Nephron progenitor cell (in vitro differentiated cells): ENCODE data around the gene TPPP2.
A peak's percentile ranks its signal among the peaks of the same experiment; 100 is the strongest.

ENCODE experiments used
- DNase-seq: peaks from one replicate; pipeline ENCODE4 v3.0.0; 2021
- H3K27ac Mint-ChIP-seq: 2 replicates; pipeline ENCODE4 v1.8.0; 2021; ENCODE audit warnings: mild to moderate bottlenecking, moderate library complexity, mixed read lengths
- H3K27me3 Mint-ChIP-seq: 2 replicates; pipeline ENCODE4 v1.8.0; 2021; ENCODE audit warnings: mild to moderate bottlenecking, low read depth, mixed read lengths; ENCODE audit not compliant: poor library complexity
- H3K36me3 Mint-ChIP-seq: 2 replicates; pipeline ENCODE4 v1.8.0; 2021; ENCODE audit warnings: low read depth, mixed read lengths
- H3K4me1 Mint-ChIP-seq: 2 replicates; pipeline ENCODE4 v1.8.0; 2021; ENCODE audit warnings: mixed read lengths
- H3K4me3 Mint-ChIP-seq: 2 replicates; pipeline ENCODE4 v1.8.0; 2021; ENCODE audit warnings: mild to moderate bottlenecking, moderate library complexity, mixed read lengths
- H3K9me3 Mint-ChIP-seq: 2 replicates; pipeline ENCODE4 v1.8.0; 2021; ENCODE audit warnings: mild to moderate bottlenecking, moderate library complexity, mixed read lengths
- TF ChIP-seq, protein P1 (sequence below): fragments of 200-600 bp; sonication (generic); IDR thresholded peaks from 2 replicates; pipeline ENCODE4 v1.5.0; 2021; ENCODE audit warnings: antibody characterized with exemption

Gene TPPP2

DNA sequence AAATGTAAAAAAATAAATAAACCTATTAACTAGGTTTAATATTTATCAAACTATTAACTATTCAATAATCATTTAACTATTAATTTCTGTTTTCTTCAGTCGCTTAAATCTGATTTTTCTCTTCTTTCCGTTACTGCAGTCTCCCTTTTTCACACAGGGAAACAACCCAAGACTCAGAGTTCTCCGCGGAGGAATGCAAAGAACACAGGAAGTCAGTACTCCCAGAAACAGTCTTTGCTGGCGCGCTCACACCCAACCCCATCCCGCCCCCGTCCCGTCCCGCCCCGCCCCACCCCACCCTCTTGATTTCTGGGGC lies 40.6 kb upstream of the TPPP2 start:
- no peak for DNase-seq
- peaks cover 24% of the 10 kb centered on the region for H3K27me3 Mint-ChIP-seq
- H3K9me3 Mint-ChIP-seq: no peaks in the 10 kb centered on the region
- peaks cover 31% of the 10 kb centered on the region for H3K4me1 Mint-ChIP-seq
- peaks cover 33% of the 10 kb centered on the region for H3K36me3 Mint-ChIP-seq
- peak overlapping the region; percentile 91 for H3K4me3 Mint-ChIP-seq
- TF ChIP-seq, protein P1, sequence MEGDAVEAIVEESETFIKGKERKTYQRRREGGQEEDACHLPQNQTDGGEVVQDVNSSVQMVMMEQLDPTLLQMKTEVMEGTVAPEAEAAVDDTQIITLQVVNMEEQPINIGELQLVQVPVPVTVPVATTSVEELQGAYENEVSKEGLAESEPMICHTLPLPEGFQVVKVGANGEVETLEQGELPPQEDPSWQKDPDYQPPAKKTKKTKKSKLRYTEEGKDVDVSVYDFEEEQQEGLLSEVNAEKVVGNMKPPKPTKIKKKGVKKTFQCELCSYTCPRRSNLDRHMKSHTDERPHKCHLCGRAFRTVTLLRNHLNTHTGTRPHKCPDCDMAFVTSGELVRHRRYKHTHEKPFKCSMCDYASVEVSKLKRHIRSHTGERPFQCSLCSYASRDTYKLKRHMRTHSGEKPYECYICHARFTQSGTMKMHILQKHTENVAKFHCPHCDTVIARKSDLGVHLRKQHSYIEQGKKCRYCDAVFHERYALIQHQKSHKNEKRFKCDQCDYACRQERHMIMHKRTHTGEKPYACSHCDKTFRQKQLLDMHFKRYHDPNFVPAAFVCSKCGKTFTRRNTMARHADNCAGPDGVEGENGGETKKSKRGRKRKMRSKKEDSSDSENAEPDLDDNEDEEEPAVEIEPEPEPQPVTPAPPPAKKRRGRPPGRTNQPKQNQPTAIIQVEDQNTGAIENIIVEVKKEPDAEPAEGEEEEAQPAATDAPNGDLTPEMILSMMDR: no peak
- H3K27ac Mint-ChIP-seq: no peak overlapping the region

DNA sequence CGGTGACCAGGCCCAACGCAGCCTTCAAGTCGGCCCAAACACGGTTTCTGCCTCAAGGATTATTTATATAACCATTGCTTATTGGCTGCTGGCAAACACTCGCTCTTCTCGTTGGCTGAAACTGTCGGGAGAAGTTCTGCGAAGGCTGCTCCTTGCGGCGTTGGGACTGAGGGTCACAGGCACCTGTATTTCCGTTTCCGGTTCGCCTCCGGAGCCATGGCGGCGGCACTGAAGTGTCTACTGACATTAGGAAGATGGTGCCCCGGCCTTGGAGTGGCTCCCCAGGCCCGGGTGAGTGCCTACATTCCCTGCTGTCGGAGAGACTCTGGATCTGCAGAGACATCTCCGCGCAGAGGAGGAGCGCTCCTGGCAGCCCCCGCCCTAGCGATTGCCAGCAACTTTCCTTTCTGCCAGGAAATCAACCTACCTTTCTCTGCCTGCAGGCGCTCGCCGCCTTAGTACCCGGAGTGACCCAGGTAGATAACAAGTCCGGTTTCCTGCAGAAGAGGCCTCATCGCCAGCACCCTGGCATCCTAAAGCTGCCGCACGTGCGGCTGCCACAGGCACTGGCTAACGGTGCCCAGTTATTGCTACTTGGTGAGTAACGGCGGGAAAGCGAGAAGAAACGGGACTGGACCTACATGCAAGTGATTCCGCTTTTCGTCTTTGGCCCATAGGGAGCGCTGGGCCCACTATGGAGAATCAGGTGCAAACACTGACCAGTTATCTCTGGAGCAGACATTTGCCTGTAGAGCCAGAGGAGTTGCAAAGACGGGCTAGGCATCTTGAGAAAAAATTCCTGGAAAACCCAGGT lies 40.0 kb upstream of the TPPP2 start, which contains the start of gene METTL17:
Gene METTL17, plus strand, starts transcription at position 194 of the 814 bp plus-strand sequence. Its CDS starts 23 bp downstream, at position 217.
- peaks cover 39% of the 10 kb centered on the region for H3K36me3 Mint-ChIP-seq
- H3K4me3 Mint-ChIP-seq: peak within 1 kb of the TSS; percentile 91
- H3K27ac Mint-ChIP-seq: peak within 1 kb of the TSS; percentile 10
- TF ChIP-seq, protein P1: peak; percentile 39
- peaks cover 22% of the 10 kb centered on the region for H3K27me3 Mint-ChIP-seq
- peaks cover 31% of the 10 kb centered on the region for H3K4me1 Mint-ChIP-seq
- DNase-seq: peak; percentile 82
- H3K9me3 Mint-ChIP-seq: no peaks in the 10 kb centered on the region

DNA sequence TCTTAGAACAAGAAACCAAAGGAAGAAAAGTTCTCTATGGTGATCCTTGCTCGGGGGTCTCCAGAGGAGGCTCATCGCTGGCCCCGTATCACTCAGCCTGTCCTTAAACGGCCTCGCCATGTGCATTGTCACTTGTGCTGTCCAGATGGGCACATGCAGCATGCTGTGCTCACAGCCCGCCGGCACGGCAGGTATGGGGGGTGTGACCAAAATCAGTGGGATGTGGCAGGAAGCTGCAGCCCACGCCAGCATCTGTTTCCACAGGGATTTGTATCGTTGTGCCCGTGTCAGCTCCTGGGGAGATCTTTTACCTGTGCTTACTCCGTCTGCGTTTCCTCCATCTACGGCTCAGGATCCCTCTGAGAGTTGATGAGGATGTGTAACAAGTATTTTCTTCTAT lies 33.5 kb upstream of the TPPP2 start:
- Mint-ChIP-seq H3K27ac (no peak overlapping the region), H3K9me3 (no peaks in the 10 kb centered on the region), H3K27me3 (peaks cover 4% of the 10 kb centered on the region), H3K4me1 (peaks cover 35% of the 10 kb centered on the region), H3K36me3 (peaks cover 52% of the 10 kb centered on the region), H3K4me3 (no peak overlapping the region)
- TF ChIP-seq, protein P1: no peak
- no peak for DNase-seq

DNA sequence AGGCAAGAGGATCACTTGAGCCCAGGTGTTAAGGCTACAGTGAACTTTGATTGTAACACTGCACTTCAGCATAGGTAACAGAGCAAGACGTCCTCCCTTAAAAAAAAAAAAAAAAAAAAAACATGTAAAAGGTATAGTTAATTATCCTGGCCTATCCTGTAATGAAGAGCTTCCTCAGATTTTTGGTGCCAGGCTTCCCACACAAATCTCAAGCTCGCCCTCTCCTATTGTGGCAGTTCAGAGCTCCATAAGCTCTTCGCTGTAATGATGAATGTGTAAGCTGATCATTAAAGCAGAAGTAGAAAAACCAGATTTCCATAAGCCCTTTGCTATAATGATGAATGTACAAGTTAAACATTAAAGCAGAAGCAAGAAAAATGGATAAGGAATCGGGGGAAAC lies 32.9 kb upstream of the TPPP2 start:
- Mint-ChIP-seq H3K36me3 (peaks cover 46% of the 10 kb centered on the region), H3K27ac (peak overlapping the region; percentile 72), H3K4me1 (peaks cover 29% of the 10 kb centered on the region), H3K27me3 (peaks cover 4% of the 10 kb centered on the region), H3K4me3 (no peak overlapping the region), H3K9me3 (no peaks in the 10 kb centered on the region)
- no peak for DNase-seq
- TF ChIP-seq, protein P1: no peak

DNA sequence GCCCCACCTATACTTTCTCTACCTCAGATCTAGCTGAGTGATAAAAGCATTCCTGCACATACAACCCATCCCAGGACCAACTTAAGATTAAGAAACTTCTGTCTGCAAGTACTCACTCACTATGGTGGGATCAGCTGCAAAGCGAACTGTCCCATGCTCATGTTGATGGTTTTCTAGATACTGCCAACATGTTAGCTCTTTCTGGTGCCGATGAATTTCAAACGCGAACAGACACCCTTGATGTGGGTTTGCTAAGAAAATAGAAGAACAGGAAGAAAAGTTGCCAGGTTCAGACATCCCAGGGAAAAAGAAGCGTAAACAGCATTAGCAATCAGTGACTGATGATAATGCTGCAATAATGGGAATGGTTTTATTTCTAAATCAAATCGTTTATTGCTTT lies 32.5 kb upstream of the TPPP2 start:
- Mint-ChIP-seq H3K27me3 (peaks cover 4% of the 10 kb centered on the region), H3K4me1 (peaks cover 28% of the 10 kb centered on the region), H3K4me3 (no peak overlapping the region), H3K27ac (peak overlapping the region; percentile 72), H3K9me3 (no peaks in the 10 kb centered on the region), H3K36me3 (peaks cover 42% of the 10 kb centered on the region)
- TF ChIP-seq, protein P1: no peak
- DNase-seq: no peak

DNA sequence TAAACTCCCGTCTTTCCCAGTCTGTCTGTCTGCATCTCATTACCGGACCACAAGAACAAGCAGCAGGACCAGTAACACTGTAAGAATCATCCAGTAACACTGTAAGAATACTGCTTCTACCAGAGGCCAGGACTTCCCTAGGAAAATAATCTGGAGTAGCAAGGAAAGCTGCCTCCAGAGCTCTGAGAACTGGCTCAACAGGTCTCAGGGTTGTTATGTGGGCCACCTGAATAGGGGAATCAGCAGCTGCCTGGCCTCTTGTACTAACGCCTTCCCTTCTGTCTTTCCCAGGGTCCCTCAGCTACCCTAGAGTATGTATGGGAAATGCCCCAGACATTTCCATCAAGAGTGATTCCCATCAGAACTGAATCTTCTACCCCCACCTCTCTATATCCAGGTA lies 31.9 kb upstream of the TPPP2 start:
- peaks cover 4% of the 10 kb centered on the region for H3K27me3 Mint-ChIP-seq
- peaks cover 38% of the 10 kb centered on the region for H3K36me3 Mint-ChIP-seq
- no peak for DNase-seq
- TF ChIP-seq, protein P1: no peak
- peaks cover 28% of the 10 kb centered on the region for H3K4me1 Mint-ChIP-seq
- no peak overlapping the region for H3K4me3 Mint-ChIP-seq
- peak overlapping the region; percentile 66 for H3K27ac Mint-ChIP-seq
- H3K9me3 Mint-ChIP-seq: no peaks in the 10 kb centered on the region
